PC-3 (cell line): Measurements from ENCODE around the gene KCNIP2. TPM values are rescaled to one million over a fixed set of nuclear protein-coding genes. Genes with fewer than 3 reads are reported as not detected.

Experiments used
- ATAC-seq: fragments of 200-7000 bp; cut with Tn5 transposase; 2 replicates; pipeline ENCODE4 v1.9.1; 2020; ENCODE audit warnings: mild to moderate bottlenecking, moderate library complexity
- BruUV-seq: library from RNA; stranded (reverse); fragments of 400-500 nt; replicated peaks from 2 replicates; lab custom pipeline; 2021; lab: Mats Ljungman, UMichigan
- CTCF ChIA-PET: fragments of 300-600 bp; sonication (Branson Sonifier 250); formaldehyde crosslinking; loops from one replicate; lab custom pipeline; 2022; ENCODE audit warnings: antibody characterized with exemption; lab: Charles Lee
- POLR2A ChIA-PET: fragments of 300-600 bp; sonication (Branson Sonifier 250); formaldehyde crosslinking; loops from one replicate; lab custom pipeline; 2022; ENCODE audit warnings: antibody characterized with exemption; ENCODE audit not compliant: unreplicated experiment; lab: Charles Lee
- DNase-seq: peaks from one replicate; pipeline ENCODE4 v3.0.0-alpha.2; 2015
- H2AFZ ChIP-seq: fragments of 300-600 bp; sonication (generic); 2 replicates; pipeline ENCODE4 v1.6.0; 2016; ENCODE audit warnings: antibody characterized with exemption, low read length
- H3F3A ChIP-seq: fragments of 300-600 bp; sonication (generic); one replicate; pipeline ENCODE4 v1.6.0; 2017; ENCODE audit warnings: antibody characterized with exemption, low read length, control low read depth, mild to moderate bottlenecking; ENCODE audit not compliant: unreplicated experiment
- H3K27ac ChIP-seq: fragments of 300-600 bp; sonication (generic); 2 replicates; pipeline ENCODE4 v1.5.1; 2016; ENCODE audit warnings: mild to moderate bottlenecking, low read length
- H3K27me3 ChIP-seq: fragments of 300-600 bp; sonication (generic); 2 replicates; pipeline ENCODE4 v1.6.1; 2016; ENCODE audit warnings: low read length, mixed read lengths
- H3K36me3 ChIP-seq: fragments of 300-600 bp; sonication (generic); 2 replicates; pipeline ENCODE4 v1.6.1; 2016; ENCODE audit warnings: low read depth, mixed run types, low read length, mixed read lengths
- H3K4me1 ChIP-seq: fragments of 300-600 bp; sonication (generic); 2 replicates; pipeline ENCODE4 v1.5.1; 2016; ENCODE audit warnings: low read length; ENCODE audit not compliant: insufficient read depth
- H3K4me2 ChIP-seq: fragments of 300-600 bp; sonication (generic); 2 replicates; pipeline ENCODE4 v1.6.0; 2016; ENCODE audit warnings: low read length
- H3K4me3 ChIP-seq: fragments of 300-600 bp; sonication (generic); 2 replicates; pipeline ENCODE4 v1.5.1; 2016; ENCODE audit warnings: mild to moderate bottlenecking, low read length, mixed read lengths
- H3K79me2 ChIP-seq: fragments of 300-600 bp; sonication (generic); 2 replicates; pipeline ENCODE4 v1.6.1; 2017; ENCODE audit warnings: low read length, mixed read lengths
- H3K9ac ChIP-seq: fragments of 300-600 bp; sonication (generic); 2 replicates; pipeline ENCODE4 v1.6.0; 2016; ENCODE audit warnings: mild to moderate bottlenecking, low read length
- H3K9me2 ChIP-seq: fragments of 300-600 bp; sonication (generic); replicated peaks from 2 replicates; pipeline ENCODE4 v1.6.1; 2016; ENCODE audit warnings: mixed run types, low read length, mixed read lengths
- H3K9me3 ChIP-seq: fragments of 300-600 bp; sonication (generic); 2 replicates; pipeline ENCODE4 v1.6.1; 2016; ENCODE audit warnings: low read length, mixed read lengths
- H4K20me1 ChIP-seq: fragments of 300-600 bp; sonication (generic); 2 replicates; pipeline ENCODE4 v1.6.1; 2016; ENCODE audit warnings: low read length, mixed read lengths
- EZH2 ChIP-seq: fragments of 300-600 bp; sonication (generic); IDR thresholded peaks from one replicate; pipeline ENCODE4 v1.6.1; 2017; ENCODE audit warnings: antibody characterized with exemption, mild to moderate bottlenecking, low read length; ENCODE audit not compliant: unreplicated experiment
- EZH2phosphoT487 ChIP-seq: fragments of 300-600 bp; sonication (generic); IDR thresholded peaks from 2 replicates; pipeline ENCODE4 v1.6.1; 2018; ENCODE audit warnings: mild to moderate bottlenecking, antibody characterized with exemption, low read length, borderline replicate concordance
- intact Hi-C: fragments of 100-400 bp; cut with micrococcal nuclease; formaldehyde crosslinking; loops from 2 replicates; pipeline ENCODE4 v1.9.0; 2023
- total RNA-seq: library from RNA; depleted of rRNA; stranded (reverse); fragments of >200 nt; gene quantifications from 2 replicates; pipeline ENCODE4 v1.2.3, GENCODE V29; 2014
- TF ChIP-seq, protein P1 (sequence below): fragments of 300-600 bp; sonication (generic); conservative IDR thresholded peaks from 2 replicates; pipeline ENCODE4 v1.5.1; 2017; ENCODE audit warnings: antibody characterized with exemption, low read depth, mild to moderate bottlenecking, low read length

KCNIP2 gene
- total RNA-seq, 1 experiment from 2014 or later: 1.5 TPM

DNA sequence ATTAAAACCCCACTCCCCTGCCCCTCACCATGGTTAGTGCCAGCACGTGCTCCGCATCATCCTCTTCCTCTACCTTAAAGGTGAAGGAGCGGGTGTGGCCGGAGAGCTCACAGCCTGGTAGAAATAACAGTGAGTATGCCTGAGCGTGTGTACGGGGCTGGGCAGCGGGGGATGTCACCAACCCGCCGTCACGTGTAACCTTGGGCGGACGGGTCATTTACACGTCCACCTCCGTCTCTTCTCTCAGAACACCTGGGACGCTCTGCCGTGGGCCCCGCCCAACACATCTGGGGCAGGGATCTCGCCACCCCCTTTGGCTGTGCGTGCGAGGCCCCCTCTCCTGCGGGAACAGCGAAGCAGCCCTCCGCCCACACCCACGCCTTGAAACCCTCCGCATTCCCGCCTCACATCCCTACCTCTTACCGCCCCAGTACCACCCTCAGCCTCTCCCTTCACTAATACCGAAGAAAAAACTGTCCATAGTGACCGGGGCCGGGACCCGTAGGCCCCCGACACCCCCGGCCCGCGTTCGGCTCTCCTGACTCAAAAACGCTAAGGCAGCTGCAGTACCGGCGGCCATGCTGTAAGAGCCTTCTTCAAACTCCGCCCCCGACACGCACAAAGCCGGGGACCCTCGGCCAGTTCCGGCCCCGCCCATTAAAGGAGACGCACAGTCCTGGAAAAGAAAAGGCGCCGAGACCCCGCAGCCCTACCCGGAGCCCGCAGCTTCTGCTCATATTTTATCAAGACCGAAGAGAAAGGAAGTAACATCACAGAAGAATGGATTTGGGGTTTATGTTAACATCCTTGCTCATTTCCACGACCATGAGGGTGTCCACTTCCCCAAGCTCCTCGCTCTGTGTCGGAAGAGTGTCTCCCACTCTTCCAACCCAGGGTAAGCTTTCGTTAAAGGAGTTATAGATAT, 60.5 kb downstream of the KCNIP2 start, which contains the start of gene NPM3:
Gene NPM3 (minus strand): TSS at position 636 of the 925 bp plus-strand sequence. CDS start 56 bp downstream, at position 580.
- H3K9me2 ChIP-seq: no peaks in the 10 kb centered on the region
- intact Hi-C loops: loop anchor here (5.0 kb wide), 1 partner anchor 196 kb away; the partner anchor contains the start of genes DPCD and POLL
- DNase-seq (peak; percentile 64), ATAC-seq (peak; percentile 70)
- BruUV-seq: TSS peak; percentile 63
- peaks cover 18% of the 10 kb centered on the region for H3K79me2 ChIP-seq
- H3K4me2 ChIP-seq: peak within 1 kb of the TSS; percentile 99
- peak within 1 kb of the TSS; percentile 96 for H3K9ac ChIP-seq
- H3K27me3 ChIP-seq: no peaks in the 10 kb centered on the region
- peaks cover 20% of the 10 kb centered on the region for H3K4me1 ChIP-seq
- no peaks in the 10 kb centered on the region for H3K9me3 ChIP-seq
- ChIA-PET CTCF (interaction anchor here (0.7 to 1.1 kb wide), 2 partner anchors 97 to 180 kb away, joined by 4 to 6 read pairs; no protein-coding TSS in a partner anchor), POLR2A (interaction anchor here (0.7 kb wide), 1 partner anchor 75 kb away, joined by 3 read pairs; no protein-coding TSS in a partner anchor)
- no peaks in the 10 kb centered on the region for H4K20me1 ChIP-seq
- H3K27ac ChIP-seq: peak within 1 kb of the TSS; percentile 59
- peak within 1 kb of the TSS; percentile 95 for H3K4me3 ChIP-seq
- peaks cover 12% of the 10 kb centered on the region for H3K36me3 ChIP-seq
- peak within 1 kb of the TSS; percentile 88 for H2AFZ ChIP-seq
- peaks cover 3% of the 10 kb centered on the region for H3F3A ChIP-seq
- TF ChIP-seq EZH2: no peak
- TF ChIP-seq, protein P1, sequence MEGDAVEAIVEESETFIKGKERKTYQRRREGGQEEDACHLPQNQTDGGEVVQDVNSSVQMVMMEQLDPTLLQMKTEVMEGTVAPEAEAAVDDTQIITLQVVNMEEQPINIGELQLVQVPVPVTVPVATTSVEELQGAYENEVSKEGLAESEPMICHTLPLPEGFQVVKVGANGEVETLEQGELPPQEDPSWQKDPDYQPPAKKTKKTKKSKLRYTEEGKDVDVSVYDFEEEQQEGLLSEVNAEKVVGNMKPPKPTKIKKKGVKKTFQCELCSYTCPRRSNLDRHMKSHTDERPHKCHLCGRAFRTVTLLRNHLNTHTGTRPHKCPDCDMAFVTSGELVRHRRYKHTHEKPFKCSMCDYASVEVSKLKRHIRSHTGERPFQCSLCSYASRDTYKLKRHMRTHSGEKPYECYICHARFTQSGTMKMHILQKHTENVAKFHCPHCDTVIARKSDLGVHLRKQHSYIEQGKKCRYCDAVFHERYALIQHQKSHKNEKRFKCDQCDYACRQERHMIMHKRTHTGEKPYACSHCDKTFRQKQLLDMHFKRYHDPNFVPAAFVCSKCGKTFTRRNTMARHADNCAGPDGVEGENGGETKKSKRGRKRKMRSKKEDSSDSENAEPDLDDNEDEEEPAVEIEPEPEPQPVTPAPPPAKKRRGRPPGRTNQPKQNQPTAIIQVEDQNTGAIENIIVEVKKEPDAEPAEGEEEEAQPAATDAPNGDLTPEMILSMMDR: no peak
- no peak for TF ChIP-seq EZH2phosphoT487

DNA sequence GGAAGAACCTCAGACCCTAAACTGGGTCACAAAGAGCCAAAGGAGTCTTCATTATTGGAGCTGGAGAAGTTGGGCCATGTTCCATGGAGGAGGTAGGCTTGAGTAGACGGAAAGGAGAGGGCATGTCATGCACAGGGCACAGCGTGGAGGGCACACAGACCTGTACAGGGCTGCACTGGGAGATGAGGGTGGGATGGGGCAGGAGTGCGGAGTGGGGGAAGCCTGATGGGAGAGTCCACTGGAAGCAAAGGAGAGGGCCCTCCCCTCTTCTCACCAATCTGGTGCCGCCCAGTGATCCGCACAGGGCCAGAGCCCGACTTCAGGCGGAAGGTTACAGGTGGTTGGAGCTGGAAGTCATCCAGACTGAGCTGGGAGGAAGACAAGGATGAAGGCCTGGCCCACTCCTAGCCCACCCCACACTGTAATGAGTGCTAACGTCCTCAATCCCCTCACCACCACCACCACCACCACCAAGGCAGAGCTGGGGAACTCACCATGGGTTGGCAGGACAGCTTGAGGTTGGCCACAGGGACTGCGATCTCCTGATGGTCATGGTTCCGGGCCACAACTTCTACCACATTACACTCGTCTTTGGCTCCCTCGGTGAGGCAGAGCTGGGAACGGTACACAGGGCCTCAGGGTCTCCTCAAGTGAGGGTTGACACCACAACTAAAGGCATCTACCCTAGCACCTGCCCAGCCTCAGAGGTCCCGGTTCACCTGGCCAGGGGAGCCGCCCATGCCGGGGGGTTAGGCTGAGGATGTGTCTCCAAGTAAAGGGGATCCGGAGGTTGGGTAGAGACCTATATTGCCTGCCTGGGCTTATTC, 61.4 kb downstream of the KCNIP2 start:
- Histone ChIP-seq H3K9me3 (no peaks in the 10 kb centered on the region), H3K36me3 (peaks cover 8% of the 10 kb centered on the region), H4K20me1 (no peaks in the 10 kb centered on the region), H3K27me3 (no peaks in the 10 kb centered on the region), H2AFZ (peak overlapping the region; percentile 88; the same call in 1 of the 2 replicates), H3K4me3 (peak overlapping the region; percentile 95), H3K27ac (peak overlapping the region; percentile 59), H3K9ac (peak overlapping the region; percentile 96), H3K9me2 (no peaks in the 10 kb centered on the region), H3K4me1 (peaks cover 20% of the 10 kb centered on the region), H3K79me2 (peaks cover 18% of the 10 kb centered on the region), H3K4me2 (peak overlapping the region; percentile 99), H3F3A (peaks cover 3% of the 10 kb centered on the region)
- ATAC-seq (no peak), DNase-seq (no peak)
- TF ChIP-seq, protein P1: no peak
- TF ChIP-seq EZH2 (no peak), EZH2phosphoT487 (no peak)
- intact Hi-C loops: loop anchor here (1.0 to 5.0 kb wide), 2 partner anchors 180 to 195 kb away; partner anchors contain the start of genes DPCD and POLL
- ChIA-PET CTCF (interaction anchor here (1.1 kb wide), 1 partner anchor 179 kb away, joined by 6 read pairs; no protein-coding TSS in a partner anchor), POLR2A (no interaction called here)
- no TSS peak for BruUV-seq
